NCI-H2171 (cell line): Measurements from ENCODE around the gene DUSP11.
"Not testable (repeated sequence)": the region's sequence is repeated elsewhere in the genome, so short reads cannot be mapped to it uniquely, and the experiment has no call there.

Experiments
- DNase-seq: peaks from one replicate; lab custom pipeline; 2025; lab: John Stamatoyannopoulos, UW

The DUSP11 gene

DNA sequence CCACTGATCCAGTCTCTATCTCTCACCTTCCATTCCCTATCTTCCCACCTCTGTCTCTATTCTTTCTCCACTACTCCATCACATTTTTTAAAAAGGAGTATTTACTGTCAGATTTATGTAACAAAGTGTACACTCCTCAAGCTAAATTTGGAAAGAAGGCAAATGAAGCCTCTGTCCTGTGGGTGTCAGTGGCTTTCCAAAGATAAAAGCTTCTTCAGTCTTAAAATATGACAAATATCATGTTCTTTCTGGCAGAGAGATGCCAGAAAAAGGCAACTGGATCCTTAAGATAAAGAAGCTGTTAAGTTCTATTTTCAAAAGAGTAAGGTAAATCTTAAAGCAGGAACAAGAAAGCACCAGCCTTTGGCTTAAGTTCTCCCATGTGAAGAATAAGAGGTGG is 7.1 kb downstream of the DUSP11 start:
- no peak for DNase-seq

DNA sequence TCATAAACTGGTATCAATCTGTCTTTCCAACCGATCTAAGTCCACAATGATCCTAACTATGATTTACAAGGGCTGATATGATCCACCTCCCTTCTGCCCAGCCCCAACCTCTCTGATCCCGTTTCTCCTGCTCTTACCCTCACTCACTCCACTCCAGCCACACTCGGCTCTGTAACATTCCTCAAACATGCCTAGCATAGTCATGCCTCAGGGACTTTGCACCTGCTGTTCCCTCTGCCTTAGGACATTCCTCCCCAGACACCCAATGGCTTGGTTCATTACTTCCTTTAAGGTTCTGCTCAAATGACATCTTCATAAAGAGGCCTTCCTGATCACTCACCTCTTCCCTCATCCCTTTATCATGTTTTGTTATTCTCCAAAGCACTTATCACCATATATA is 9.2 kb downstream of the DUSP11 start:
- DNase-seq = no peak

DNA sequence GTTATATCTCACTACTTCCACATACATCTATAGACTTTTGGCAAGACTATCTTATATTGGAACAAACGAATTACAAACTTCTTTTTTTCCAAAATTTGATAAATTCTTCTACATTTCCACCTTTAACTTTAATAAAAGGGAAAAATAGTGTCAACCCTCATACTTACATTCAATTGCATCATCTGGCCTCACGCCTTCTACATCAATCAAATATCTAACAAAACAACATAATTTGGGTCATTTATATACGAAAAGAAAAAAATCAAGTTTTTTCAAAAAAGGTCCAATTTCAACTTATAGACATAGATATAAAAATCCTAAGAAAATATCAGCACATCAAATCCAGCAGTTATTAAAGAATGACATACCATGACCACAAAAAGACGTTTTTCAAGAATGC is 12.9 kb downstream of the DUSP11 start:
- DNase-seq = no peak

DNA sequence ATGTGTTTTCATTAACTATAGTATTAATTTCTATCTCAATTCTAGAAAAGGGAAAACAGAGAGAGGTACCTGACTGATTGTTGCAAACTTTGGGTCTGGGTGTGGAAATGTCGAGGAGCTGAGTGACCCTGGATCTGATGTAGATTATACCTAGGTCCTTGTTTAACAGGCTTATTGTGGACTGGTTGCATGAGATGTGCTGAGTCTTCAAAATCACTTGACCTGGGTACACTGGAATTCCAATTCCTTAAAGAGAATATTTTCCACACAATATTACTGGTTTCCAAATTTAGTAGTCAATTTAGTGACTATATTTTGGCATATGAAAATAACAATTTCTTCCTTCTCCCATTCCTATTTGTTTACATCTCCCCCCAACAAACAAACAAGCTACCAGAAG is 13.6 kb downstream of the DUSP11 start:
- DNase-seq = no peak

DNA sequence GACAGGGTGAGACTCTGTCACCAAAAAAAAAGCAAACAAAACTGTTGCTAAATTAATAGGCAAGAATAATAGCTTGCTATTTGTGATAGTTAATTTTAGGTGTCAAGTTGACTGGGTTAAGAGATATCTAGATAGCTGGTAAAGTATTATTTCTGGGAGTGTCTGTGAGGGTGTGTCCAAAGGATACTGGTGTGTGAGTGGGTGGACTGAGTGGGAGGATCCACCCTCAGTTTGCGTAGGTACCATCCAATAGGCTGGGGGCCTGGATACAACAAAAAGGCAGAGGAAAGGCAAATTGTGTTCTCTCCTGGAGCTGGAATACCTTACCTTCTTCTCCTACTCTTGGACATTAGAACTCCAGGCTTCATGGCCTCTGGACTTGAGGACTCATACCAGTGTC is 15.0 kb downstream of the DUSP11 start:
- DNase-seq = no peak

DNA sequence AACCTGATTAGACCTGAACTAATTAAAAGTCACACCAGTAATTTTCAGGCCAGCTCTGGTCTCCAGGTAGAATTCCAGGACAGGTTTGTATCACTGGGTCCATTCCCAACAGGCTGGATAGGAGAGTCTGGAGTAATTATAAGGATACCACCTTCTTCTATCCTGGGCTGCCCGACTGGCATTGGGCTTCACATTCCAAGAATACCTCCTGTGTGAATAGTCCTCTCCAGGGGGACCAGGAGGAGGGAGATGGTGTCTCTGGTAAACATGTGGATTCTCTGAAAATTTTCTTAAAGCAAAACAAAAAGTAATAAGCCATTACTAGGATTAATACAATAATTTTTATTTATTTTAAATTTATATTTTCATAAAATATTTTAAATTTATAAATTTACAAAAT is 17.3 kb downstream of the DUSP11 start:
- no peak for DNase-seq

DNA sequence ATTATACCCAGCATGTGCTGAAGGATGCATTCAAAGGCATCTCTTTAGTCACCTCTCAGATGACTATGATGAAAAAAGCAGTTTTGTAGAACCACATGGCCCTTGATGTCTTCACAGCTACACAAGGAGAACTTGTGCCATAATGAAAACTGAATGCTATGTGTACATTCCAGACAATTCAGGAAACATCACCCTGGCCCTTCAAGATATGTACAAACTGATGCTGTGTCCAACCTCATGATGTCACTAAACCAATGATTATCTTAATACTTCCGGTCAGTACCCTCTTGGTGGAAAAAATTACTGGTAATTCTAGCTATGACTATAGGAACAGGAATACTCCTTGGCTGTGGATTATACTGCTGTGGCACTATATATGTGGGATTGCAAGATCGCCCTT is 20.0 kb downstream of the DUSP11 start:
- DNase-seq = no peak

DNA sequence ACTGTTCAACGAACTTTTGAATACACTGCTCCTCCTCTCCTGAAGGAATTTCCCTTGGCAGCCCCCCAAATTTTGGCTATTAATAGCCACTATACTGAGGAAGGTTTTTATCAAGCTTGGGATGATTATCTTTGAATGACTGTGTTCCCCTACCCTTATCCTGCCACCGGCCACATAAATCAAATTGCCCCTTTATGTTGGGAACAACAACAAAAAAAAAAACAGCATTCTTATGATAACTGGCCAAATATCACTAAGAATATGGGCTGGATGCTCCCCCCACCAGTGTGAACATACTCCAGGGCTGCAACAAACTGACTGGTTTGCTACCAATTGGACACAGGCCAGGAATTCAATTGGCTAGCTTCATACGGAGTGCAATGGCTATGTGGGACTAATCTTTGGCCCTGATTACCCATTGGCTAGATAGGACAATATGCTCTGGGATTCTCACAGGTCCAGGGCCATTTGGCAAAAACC is 20.6 kb downstream of the DUSP11 start:
- DNase-seq = no peak

DNA sequence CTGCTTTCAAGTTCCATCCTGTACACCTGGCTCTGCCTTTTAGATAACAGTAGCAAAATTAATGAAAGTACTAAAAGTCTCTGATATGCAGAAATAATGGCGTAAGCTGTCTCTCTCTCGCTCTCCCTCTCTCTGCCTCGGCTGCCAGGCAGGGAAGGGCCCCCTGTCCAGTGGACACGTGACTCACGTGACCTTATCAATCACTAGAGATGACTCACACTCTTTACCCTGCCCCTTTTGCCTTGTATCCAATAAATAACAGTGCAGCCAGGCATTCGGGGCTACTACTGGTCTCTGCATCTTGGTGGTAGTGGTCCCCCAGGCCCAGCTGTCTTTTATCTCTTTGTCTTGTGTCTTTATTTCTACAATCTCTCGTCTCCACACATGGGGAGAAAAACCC is 25.6 kb downstream of the DUSP11 start:
- not testable (repeated sequence) for DNase-seq

DNA sequence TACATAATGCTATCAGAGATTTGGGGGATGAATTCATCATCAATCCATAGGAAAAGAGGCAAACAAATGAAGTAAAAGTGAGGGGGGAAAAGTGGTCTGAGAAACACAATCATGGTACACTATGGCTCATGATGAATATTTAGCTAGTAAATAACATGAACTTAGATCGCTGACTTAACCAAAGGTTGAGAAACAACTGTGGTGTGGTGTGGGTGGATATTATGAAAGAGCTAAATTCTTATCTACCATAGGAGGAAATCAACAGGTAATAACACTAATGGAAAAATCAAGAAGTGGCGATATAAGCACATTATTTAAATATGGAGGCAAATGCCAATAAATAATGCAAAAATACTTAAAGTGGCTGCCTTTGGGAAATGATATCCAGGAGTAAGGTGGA is 30.6 kb downstream of the DUSP11 start:
- no peak for DNase-seq

DNA sequence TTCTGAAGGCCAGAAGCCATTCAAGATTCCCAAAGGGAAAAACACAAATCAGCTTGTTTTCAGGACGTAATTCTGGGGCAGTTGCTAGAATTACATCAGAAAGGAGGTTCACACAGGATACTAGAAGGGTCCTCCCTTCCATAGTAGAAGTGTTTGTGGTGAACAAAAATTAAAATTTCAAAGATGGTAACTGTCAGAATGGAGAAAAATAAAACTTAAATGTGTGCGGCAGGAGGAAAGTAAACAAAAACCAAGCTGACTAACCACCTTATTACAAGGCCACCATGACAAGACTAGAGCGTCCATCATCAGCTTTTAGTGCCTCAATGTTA is 33.1 kb downstream of the DUSP11 start:
- no peak for DNase-seq

DNA sequence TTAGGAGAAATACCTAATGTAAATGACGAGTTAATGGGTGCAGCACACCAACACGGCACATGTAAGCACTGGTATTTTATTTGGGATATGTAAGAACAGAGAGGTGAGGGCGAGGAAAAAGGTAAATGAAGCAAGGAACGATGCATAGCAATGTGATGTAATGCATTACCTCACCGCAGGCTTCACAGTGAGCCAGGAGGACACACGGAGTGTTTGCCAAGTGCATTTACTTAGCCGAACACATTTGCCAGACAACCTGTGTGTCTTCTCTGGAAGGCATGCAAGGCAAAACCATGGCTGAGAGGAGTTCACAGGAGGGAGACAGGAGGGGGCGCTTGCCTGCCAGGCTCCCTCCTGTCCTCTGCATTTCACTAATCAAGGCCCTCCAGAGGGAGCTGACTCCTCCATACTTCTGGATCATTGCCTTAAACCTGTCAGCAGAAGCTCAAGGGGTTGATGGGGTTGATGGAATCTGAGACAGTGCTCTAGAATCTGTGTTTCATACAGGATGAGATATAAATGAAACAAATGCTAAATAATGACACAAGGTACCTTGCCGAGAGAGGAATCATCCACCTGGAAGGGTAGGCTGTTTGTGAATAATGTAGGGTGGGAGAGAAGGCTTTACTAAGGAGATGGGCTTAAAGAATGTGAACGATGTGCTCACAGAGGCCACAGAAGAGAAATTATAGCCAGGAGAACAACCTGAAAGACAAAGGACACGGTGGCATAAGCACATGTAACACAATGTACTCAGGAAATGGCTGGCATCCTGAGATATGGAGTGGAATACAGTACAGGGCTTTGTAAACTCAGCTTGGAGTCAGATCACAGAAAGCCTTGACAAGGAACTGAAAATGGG is 33.7 kb downstream of the DUSP11 start:
- no peak for DNase-seq

DNA sequence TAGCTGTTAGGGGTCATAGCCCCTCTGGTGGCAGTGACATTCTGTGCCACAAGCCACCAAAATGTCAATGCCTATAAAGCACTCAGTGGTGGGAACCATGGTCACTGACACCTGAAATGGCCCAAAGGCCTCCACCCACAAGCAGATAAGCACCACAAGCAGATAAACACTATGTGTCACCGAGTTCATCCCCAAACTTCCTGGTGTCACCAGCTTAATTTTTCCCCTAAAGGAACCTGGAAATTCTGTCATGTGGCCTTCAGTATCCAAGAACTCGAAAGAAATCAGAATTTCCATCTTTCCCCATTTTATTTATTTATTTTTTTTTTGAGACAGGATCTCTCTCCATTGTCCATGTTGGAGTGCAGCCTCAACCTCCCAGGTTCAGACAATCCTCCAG is 39.1 kb downstream of the DUSP11 start:
- no peak for DNase-seq

DNA sequence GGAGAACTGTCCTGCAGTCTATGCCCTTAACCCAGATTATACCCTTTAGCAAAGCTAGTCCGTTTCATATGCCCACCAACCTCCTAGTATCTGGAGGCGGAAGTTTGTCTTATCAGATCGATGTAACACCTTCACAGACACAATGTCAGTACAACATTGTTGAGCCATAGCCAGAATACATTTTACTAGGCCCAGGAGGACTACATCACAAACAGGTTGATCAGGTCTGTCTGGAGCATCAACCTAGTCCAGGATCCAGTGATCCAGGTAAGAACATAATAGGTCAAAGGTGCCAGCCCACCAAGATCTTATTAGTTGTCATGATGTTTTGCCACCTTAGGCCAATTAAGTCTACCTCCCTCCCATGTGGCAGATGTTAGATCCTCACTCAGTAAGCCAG is 40.8 kb downstream of the DUSP11 start:
- DNase-seq = no peak

DNA sequence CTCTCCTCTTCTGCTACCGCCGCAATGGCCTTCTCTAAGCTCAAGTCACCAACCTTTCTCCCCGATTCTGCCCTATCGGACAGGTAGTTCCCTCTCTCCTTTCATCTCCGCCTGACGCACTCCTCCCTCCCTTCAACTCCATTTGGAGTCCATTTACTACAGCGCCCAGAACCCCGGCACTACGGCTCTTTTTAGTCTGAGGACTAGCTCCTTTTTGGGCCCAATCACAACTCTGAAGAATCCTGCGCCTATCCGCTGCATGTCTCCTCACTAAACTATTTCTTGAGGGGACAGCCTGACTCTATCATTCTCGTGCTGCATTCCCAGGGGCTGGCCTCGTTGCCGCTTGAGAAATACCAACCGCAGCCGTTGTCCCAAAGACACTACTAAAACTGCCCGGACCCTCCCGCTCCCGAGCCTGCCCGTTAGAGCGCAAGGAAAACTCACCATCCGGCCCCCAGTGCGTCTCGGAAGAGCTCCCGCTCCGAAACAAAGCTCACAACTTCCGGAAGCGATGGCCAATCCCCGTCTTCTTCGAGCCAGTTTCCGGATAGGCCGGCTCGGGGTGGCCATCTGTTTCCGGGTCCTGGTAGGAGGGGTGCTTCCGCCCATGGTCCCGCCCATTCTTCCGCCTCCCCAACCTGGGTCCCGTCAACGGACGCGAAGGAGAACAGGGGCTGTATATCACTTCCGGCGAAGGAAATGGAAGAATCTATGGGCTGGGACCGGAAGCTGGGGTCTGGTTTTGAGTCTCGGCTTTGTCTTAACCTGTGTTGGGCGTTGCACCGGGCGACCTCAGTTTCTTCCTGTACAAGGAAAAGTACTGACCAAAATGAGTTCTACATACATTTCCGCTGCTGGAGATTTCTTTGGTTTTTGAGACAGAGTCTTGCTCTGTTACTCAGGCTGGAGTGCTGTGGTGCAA is 42.8 kb downstream of the DUSP11 start, which contains the start of gene TPRKB:
Gene TPRKB (minus strand): TSS at position 491 of the 925 bp plus-strand sequence. CDS start 2,776 bp downstream, outside the sequence.
- peak; percentile 98 for DNase-seq

DNA sequence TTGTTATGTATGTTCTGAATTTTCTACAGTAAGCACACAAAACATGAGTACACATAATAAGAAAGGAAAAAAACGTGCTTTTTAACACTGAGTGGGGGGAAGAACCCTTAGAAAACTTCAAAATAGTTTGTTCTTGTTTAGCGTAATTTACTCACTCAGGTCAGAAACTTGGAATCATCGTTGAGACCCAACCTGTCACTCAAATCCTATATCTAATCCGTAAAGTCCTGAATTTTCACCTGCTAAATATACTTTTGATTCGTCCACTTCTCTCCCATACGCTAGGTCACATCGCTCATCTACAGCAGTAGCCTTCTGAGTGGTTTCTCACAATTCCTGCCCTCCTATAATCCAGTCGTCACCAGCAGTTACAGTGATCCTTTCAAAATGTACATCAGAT is 43.5 kb downstream of the DUSP11 start:
- no peak for DNase-seq

DNA sequence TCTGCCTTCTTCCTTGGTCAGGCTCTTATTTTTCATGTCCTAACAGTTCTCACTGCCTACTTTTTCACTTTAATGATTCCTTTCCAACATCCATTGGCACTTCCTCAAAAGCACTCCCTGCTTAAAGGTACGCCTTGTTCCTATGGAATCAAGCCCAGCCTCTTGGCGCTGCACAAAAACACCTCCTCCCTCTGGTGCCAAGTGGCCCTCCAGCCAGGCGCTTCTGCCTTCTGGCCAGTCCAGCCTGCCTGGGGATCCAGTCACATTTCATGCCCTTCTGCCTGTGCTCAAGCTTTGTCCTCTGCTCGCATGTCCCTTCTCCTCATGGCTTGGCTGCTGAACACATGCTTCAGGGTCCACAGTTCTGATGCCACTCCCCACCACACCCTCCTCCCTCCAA is 49.1 kb downstream of the DUSP11 start:
- DNase-seq = no peak

DNA sequence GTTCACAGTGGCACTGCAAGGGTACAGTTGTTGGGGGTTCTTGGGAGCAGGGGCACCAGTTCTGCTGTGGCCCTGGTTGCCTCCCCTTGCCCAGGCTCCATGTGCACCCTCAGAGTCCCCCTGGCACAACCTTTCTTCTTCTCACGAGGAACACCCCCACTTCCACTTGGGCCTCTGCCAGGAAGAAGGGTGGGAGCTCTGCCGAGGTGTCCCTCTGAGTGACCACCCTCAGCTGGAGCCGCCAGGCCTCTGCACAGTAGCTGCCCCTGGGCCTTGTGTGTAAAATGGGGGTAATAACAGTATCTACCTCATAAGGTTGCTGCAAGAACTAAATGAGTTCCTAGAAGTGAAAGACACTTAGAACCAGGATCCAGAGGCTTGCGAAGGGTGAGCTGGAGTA is 51.2 kb downstream of the DUSP11 start:
- DNase-seq = no peak

DNA sequence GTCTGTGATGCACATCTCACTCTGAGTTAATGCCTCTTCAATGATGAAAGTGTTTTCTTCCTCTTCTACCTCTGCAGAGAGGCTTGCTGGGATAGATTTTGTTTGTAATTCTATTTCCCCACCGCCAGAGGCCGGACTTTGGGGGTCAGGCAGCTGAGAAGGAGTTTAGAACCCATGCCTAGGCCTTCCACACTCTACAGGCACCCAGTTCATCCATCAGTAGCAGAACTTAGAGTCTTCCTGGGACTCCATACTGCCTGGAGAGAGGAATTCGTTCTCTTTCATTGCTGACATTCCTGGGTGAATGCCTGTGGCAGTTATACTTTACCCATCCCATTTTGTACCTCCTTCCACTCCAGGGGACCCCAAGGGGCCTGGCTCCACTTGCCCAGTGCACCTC is 51.9 kb downstream of the DUSP11 start:
- no peak for DNase-seq

DNA sequence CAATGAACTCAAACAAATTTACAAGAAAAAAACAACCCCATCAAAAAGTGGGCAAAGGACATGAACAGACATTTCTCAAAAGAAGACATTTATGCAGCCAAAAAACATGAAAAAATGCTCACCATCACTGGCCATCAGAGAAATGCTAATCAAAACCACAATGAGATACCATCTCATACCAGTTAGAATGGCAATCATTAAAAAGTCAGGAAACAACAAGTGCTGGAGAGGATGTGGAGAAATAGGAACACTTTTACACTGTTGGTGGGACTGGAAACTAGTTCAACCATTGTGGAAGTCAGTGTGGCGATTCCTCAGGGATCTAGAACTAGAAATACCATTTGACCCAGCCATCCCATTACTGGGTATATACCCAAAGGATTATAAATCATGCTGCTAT is 53.2 kb downstream of the DUSP11 start:
- DNase-seq = not testable (repeated sequence)

DNA sequence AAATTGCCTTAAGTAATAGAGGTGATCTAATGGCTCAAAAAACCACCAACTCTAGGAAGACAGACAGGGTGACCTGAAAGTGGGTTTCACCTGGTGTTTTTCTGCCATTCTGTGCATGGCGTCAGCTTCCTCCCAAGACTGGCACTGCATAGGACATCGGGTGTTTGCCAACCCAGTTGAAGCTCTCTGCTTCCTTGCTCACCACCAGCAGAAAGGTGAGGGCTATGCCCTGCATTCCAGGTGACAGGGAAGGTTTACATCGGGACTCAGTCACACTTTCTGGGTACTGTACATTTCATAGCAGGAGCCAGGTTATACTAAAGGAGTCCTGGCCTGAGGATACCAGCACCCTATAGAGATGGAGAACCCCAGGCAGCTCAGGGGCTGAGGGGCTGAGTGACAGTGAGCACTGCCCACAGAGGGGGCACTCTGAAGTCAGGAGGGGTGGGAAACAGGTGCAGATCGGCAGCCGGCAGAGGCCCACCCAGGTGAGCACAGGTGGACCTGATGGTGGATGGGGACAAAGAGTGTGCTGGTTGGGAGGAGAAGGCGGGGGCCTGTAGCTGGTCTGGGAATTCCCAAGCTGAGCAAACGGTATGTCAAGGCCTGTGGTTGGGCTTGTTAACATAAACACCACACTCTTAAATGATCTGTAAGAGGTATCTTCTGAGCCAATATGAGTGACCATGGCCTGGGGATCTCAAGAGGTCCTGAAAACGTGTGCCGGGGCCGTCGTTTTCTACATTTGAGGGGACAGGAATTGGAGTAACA is 60.9 kb downstream of the DUSP11 start:
- DNase-seq = no peak

DNA sequence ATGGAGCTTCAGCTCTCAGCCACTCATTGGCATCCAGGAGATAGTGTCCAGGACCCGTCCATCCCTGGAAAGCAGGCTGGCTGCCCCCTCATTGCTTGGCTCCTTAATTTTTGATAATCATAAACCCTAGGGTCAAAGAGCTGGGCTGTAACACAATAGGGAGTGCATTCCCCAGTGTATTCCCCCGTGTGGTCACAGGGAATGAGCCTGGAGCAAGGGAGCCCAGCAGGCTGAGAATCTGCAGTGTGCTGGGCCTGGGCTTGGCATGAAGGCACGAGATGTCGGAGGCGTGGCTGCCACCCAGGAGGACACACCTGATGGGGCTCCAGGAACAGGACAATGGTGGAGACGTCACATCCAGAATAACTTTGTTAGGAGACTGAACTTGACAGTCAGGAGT is 61.5 kb downstream of the DUSP11 start:
- DNase-seq = no peak
